GM23338 (cell line): Measurements from ENCODE around the gene DENND1B.

Source experiments
- CTCF ChIP-seq, 2 experiments: fragments of 200-600 bp in 1 of 2; sonication (generic) in 1 of 2; conservative IDR thresholded peaks; 2 replicates each; pipeline versions ENCODE4 v1.5.1 to v1.6.1; 2016 to 2017; ENCODE audit warnings: antibody characterized with exemption in 2 of 2, low read depth in 2 of 2, mild to moderate bottlenecking in 2 of 2, moderate library complexity in 1 of 2
- ZNF462 ChIP-seq: fragments of 250-450 bp; sonication (Bioruptor Pico); IDR thresholded peaks from 2 replicates; pipeline ENCODE4 v1.5.0; 2020; ENCODE audit warnings: mild to moderate bottlenecking, moderate library complexity

GRCh38 chr1:197637406-197637805 is 137.9 kb downstream of the DENND1B start:
- no peak for TF ChIP-seq CTCF (conservative IDR thresholded peaks at IDR 0.05; ENCODE audit: low read depth in 2 of 2)
- no peak for TF ChIP-seq ZNF462
